Effector CD8-positive, alpha-beta T cell (primary cell): ENCODE data around the gene BIRC6.
A peak's percentile ranks its signal among the peaks of the same experiment; 100 is the strongest.
"Not testable (repeated sequence)": the region's sequence is repeated elsewhere in the genome, so short reads cannot be mapped to it uniquely, and the experiment has no call there.

ENCODE experiments used
- DNase-seq: peaks from one replicate; lab custom pipeline; 2025; lab: John Stamatoyannopoulos, UW
- total RNA-seq, 4 experiments: gene quantifications; one replicate each; lab custom pipeline; 2026; lab: John Stamatoyannopoulos, UW

BIRC6 gene, protein sequence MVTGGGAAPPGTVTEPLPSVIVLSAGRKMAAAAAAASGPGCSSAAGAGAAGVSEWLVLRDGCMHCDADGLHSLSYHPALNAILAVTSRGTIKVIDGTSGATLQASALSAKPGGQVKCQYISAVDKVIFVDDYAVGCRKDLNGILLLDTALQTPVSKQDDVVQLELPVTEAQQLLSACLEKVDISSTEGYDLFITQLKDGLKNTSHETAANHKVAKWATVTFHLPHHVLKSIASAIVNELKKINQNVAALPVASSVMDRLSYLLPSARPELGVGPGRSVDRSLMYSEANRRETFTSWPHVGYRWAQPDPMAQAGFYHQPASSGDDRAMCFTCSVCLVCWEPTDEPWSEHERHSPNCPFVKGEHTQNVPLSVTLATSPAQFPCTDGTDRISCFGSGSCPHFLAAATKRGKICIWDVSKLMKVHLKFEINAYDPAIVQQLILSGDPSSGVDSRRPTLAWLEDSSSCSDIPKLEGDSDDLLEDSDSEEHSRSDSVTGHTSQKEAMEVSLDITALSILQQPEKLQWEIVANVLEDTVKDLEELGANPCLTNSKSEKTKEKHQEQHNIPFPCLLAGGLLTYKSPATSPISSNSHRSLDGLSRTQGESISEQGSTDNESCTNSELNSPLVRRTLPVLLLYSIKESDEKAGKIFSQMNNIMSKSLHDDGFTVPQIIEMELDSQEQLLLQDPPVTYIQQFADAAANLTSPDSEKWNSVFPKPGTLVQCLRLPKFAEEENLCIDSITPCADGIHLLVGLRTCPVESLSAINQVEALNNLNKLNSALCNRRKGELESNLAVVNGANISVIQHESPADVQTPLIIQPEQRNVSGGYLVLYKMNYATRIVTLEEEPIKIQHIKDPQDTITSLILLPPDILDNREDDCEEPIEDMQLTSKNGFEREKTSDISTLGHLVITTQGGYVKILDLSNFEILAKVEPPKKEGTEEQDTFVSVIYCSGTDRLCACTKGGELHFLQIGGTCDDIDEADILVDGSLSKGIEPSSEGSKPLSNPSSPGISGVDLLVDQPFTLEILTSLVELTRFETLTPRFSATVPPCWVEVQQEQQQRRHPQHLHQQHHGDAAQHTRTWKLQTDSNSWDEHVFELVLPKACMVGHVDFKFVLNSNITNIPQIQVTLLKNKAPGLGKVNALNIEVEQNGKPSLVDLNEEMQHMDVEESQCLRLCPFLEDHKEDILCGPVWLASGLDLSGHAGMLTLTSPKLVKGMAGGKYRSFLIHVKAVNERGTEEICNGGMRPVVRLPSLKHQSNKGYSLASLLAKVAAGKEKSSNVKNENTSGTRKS (N-terminal part only)
- 540 to 756 (median 721) reads per million in 4 experiments for total RNA-seq

DNA sequence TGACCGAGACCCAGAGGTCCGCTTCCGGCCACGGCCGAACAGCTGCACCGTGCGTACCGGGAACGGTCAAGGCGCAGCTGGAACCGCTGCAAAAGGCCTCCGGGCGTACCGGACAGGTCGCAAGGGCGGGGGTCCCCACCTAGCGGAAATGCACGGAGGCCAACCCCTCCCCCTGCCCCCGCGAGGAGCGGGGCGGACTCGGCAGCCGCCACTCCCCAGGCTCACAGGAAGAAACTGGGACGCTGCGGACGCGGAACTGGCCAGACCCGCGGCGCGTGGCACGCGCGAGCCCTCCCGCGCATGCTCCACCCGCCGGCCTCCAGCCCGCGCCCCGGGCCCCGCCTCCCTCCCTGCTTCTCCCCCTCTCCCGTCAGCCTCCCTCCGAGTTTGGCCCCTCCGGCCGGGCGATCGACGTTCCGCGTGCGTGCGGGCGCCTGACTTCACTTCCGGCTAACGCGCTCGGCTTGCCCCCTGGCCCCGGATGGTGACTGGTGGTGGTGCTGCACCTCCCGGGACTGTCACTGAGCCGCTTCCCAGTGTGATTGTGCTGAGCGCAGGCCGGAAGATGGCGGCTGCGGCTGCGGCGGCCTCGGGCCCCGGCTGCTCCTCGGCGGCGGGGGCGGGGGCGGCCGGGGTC is at the start of gene BIRC6:
Gene BIRC6, plus strand, starts transcription at position 343 of the 637 bp plus-strand sequence. Its CDS starts 139 bp downstream, at position 482.
- peak; percentile 77 for DNase-seq

DNA sequence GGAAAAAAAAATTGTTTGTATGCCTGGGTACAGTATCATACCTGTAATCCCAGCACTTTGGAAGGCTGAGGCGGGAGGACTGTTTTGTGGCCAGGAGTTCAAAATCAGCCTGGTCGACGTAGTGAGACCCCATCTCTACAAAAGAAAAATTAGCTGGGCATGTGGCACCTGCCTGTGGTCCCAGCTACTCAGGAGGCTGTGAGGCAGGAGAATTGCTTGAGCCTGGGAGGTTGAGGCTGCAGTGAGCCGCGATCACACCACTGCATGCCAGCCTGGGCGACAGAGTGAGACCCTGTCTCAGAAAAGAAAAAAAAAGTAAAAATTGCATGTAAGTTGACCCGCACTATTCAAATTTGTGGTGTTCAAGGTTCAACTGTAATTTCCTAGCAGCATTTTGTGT is 46.2 kb upstream of the BIRC6 start:
- no peak for DNase-seq

DNA sequence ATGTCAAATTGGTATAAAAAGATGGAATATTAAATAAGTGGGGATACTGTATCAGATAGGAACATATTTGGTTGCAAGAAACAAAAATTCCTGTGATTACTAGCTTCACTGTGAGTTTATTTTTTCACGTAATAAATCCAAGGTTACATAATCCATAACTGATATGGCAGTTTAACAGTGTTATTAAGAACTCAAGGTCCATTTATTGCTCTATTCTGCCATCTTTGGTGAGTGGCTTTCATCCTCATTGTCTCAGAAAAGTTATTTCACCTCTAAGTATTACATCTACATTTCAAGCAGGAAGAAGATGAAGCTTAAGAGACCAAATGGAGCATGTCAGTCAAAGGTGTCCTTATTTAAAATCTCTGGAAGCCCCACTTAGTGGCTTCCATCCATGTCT is 41.9 kb upstream of the BIRC6 start:
- no peak for DNase-seq

DNA sequence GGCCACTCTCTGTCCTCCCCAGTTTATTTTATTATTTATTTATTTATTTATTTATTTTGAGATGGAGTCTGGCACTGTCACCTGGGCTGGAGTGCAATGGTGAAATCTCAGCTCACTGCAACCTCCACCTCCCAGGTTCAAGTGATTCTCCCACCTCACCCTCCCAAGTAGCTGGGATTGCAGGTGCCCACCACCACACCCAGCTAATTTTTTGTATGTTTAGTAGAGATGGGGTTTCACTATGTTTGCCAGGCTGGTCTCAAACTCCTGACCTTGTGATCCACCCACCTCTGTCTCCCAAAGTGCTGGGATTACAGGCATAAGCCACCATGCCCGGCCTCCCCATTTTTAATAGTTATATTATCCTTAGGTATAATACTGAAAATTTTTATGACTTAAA is 28.1 kb upstream of the BIRC6 start:
- DNase-seq, result not testable (repeated sequence)

DNA sequence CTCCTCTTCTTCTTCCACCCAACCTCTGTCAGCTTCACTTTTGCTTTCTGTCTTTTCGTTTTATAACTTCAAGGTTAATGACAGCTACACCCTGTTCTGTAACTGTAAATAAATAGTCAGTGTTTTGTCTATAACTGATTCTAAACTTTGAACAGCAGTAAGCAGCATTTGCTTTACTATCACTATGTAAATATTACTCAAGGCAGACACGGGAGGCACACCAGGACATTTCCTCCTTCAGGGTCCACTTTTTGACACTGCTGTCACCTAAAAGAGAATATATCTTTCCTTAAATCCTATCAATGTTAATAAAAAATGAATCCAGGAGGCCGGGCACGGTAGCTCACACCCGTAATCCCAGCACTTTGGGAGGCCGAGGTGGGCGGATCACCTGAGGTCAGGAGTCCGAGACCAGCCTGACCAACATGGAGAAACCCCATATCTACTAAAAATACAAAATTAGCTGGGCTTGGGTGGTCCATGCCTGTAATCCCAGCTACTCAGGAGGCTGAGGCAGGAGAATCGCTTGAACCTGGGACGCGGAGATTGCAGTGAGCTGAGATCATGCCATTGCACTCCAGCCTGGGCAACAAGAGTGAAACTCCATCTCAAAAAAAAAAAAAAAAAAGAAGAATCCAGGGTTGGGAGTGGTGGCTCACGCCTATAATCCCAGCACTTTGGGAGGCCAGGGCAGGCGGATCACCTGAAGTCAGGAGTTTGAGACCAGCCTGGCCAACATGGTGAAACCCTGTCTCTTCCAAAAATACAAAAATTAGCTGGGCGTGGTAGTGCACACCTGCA is 27.4 kb upstream of the BIRC6 start:
- not testable (repeated sequence) for DNase-seq

DNA sequence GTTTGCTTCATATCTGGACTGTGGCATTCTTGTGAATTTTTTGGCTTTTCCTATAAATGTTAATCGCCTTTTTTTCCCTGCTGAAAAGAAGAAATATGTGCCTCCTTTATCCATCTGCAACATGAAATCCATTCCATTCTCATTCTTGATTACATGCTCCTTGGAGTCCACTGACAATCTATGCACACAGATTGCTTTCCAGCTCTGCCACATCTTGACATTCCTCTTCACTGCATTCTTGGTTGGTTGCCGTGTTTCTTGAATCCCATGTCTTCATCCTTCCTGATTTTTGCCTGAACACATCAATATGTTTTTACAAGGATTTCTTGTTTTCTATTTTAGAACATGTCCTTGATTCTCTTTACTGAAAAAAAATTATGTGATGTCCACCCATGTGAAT is 26.7 kb upstream of the BIRC6 start:
- no peak for DNase-seq

DNA sequence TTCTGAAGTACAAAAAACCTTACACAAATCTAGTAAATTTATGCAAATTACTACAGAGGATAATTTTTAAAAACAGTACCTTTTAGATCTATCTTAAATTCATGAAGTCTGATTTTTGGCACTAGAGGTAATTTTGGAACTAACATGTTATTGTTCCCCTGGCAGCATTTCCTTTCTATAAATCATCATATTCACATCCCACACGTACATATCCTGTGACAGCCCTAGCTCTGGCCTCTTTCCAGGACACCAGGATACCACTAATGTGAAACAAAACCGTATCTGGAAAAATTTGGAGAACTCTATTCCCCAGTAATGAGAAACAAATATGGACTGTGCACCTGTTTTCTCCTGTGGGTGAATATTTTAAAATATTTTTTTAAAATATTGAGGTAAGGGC is 14.0 kb upstream of the BIRC6 start:
- DNase-seq, result no peak

DNA sequence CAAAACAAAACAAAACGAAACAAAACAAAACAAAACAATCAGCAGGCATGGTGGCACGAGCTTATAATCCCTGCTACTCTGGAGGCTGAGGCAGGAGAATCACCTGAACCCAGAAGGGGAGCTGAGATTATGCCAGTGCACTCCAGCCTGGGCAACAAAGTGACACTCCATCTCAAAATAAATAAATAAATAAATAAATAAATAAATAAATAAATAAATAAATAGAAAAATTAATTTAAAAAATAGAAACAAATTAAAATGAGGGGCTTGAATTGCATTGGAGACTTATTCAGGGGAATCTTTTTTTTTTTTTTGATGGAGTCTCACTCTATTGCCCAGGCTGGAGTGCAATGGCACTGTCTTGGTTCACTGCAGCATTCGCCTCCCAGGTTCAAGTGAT is 6.0 kb upstream of the BIRC6 start:
- not testable (repeated sequence) for DNase-seq

DNA sequence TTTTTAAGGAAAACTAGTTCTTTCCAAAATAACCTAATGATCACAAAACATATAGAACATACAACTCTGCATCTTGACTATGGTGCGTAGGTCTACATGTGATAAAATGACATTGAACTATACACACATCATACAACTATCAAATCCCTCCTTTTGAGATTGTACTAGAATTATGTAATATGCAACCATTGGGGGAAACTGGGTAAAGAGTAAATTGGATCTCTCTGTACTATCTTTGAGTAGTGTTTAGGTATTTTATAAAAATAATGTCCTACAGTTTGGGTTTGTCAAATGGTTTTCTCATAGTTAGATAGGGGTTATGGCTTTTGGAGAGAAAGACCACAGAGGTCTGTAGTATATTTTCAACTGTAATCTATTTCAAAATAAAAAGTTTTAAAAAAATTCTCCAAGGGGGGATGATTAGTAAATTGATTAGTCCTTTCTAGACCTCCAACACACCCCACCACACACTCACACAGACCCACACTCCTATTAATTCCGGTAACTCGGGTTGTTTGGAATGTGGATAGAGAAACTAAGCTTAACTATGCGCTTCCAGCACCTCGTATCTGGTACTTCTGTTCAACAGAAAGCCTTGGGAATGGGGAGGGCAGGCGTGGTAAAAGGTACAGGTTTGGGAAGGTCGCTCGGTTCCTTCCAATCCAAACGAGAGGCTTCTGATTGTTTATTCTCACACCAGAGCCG is 695 bp upstream of the BIRC6 start:
- DNase-seq, result no peak

DNA sequence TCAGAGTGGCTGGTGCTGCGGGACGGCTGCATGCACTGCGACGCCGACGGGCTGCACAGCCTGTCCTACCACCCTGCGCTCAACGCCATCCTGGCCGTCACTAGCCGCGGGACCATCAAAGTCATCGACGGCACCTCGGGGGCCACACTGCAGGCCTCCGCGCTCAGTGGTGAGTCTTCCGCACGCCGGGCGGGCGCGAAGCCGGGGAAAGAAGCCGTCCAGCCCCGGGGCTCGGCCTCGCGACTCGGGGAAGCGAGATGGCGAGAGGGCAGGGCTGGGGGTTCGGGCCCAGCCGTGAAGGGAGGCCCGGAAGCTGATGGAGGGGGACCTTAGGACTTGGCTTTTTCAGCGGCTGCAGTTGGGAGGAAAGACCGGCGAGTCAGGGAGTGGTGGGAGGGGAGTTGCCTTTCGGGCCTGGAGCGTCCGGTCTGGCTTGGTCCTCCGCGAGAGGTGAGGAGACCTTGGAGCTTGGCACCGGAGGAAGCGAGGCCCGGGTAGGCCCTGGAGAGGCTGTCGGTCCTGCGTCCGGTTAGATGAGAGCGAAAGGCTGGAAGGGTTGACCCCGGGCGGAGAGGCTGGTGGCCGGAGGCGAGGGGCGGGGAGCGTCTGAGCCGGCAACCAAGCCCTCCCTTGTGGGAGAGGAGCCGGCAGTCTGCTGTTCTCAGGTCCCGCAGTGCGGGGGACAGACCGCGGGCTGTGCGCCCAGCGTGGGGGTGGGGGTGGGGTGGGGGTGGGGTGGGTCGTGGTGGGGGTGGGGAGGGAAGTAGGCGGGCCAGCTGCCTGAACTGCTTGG is 691 bp downstream of the BIRC6 start:
- DNase-seq, result no peak

DNA sequence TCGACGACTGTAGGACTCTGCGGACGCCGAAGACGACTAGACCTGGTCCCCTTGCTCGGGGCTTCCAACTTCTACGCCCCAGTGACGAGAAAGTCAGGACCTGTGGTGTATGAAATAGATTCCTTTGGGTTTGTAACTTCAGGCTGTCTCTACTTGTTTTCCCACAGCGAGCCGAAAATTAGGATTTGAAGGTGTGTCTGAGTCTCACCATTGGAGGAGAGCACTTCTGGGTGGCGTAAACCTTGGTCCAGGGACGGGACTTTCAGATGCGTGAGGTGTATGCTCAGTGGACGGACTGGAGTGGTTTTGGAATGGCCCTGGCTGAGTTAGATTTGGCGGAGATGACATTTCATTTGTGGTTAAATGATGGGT is 1.3 kb downstream of the BIRC6 start:
- no peak for DNase-seq

DNA sequence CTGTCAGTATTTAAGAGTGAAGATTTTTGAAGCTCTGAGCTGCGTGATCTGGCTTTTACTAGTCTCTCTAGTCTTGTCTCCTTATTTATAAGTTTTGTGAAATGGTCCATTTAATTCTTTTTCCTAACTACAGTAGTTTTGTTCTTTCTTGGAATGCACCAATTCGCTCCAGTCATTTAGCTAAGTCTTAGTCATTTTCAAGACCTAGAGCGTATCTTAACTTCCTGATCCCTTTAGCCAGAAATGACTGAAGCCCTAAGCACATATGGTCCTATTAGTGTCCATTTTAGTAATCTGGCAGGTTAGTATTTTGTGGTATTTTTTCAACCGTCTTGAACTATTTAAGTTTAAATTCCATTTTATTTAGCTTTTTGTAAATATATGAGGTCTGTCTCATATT is 3.6 kb downstream of the BIRC6 start:
- DNase-seq, result no peak

DNA sequence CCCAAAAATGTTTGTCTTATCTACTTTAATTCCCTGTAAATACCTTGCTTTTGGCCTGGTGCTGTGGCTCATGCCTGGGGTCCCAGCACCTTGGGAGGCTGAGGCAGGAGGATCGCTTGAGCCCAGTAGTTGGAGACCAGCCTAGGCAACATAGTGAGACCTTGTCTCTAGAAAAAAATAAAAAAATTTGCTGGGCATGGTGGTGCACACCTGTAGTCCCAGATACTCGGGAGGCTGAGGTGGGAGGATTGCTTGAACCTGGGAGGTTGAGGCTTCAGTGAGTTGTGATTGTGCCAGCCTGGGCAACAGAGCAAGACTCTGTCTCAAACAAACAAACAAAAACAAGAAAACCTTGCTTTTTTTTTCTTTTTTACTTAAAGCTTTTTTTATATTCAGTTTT is 6.2 kb downstream of the BIRC6 start:
- not testable (repeated sequence) for DNase-seq

DNA sequence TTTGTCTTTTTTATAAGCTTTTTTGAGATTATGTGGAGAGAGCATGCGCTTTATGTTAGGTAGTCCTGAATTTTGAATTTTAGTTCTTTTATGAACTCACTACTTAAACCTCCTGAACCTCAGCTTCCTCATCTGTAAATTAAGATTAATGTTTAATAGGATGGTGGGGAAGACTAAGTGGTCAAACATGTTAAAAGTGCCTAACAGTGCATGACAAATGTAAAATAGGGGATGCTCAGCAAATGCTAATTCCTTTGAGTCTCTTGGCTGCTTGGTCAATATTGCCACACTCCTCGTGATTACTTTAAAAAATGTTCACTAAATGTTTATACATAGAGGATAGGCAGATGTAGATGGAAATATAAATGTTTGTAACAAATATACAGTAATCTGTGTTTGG is 6.8 kb downstream of the BIRC6 start:
- DNase-seq, result no peak

DNA sequence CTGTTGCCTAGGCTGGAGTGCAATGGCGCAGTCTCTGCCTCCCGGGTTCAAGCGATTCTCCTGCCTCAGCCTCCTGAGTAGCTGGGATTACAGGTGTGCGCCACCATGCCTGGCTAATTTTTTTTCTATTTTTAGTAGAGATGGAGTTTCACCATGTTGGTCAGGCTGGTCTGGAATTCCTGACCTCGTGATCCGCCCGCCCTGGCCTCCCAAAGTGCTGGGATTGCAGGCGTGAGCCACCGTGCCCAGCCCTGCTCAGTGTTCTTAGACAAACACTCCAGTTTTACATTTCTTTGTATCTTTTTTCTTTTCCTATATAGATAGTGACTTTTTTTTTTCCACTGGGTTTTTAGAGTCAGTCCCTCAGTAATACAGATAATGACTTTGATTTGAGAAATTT is 7.5 kb downstream of the BIRC6 start:
- not testable (repeated sequence) for DNase-seq

DNA sequence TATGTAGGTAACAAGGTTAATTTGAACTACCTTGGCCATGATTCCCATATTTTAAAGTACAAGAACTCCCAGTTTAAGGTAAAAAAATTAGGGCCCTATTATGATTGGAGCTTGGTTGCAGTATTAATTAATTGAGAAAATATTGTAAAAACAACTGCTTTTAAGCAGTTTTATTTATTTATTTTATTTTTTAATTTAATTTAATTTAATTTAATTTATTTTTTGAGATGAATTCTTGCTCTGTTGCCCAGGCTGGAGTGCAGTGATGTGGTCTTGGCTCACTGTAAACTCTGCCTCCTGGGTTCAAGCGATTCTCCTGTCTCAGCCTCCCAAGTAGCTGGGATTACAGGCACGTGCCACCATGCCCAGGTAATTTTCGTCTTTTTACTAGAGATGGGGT is 8.9 kb downstream of the BIRC6 start:
- DNase-seq, result not testable (repeated sequence)

DNA sequence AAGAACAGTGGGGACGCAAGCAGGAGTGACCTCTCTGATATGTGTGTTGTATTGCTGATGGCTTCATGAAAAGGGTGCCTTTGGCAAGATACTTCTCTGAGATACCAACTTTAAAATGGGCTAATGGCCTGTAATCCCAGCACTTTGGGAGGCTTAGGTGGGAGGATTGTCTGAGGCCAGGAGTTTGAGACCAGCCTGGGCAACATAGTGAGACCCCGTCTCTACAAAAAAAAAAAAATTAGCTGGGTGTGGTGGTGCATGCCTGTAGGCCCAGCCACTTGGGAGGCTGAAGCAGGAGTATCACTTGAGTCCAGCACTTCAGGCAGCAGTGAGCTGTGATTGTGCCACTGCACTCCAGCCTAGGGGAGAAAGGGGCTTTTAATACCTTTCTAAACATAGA is 9.8 kb downstream of the BIRC6 start:
- no peak for DNase-seq

DNA sequence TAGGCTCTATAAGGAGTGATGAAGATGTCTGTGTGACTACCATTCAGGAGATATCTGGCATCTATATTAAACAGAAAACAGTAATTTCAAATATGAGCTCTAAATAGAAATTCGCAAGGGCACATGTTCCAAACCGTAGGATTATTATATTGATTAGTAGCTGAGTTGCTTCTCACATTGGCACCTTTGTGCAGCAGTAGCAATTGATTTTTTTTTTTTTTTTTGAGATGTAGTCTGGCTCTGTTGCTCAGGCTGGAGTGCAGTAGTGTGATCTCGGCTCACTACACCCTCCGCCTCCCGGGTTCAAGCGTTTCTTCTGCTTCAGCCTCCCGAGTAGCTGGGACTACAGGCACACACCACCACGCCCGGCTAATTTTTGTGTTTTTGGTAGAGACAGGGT is 12.4 kb downstream of the BIRC6 start:
- DNase-seq, result no peak

DNA sequence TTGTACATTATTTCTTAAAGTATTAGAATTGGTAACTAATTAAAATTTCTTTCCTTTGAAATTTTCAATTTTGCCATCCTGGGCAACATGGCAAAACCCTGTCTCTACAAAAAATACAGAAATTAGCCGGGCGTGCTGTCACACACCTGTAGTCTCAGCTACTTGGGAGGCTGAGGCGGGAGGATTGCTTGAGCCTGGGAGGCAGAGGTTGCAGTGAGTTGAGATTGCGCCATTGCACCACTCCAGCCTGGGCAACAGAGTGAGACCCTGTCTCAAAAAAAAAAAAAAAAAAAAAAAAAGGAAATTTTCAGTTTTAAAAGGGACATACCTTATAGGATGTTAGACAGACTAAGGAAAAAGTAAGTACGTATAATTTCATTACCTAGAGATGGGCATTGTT is 14.1 kb downstream of the BIRC6 start:
- DNase-seq, result not testable (repeated sequence)
